LNCAP (cell line): ENCODE data around the gene ZNF835.

ENCODE experiments used
- TF ChIP-seq, protein P1 (sequence below): fragments of 450-650 bp; IDR thresholded peaks from 2 replicates; pipeline ENCODE4 v1.5.1; 2017; ENCODE audit warnings: mild to moderate bottlenecking

Gene ZNF835

DNA sequence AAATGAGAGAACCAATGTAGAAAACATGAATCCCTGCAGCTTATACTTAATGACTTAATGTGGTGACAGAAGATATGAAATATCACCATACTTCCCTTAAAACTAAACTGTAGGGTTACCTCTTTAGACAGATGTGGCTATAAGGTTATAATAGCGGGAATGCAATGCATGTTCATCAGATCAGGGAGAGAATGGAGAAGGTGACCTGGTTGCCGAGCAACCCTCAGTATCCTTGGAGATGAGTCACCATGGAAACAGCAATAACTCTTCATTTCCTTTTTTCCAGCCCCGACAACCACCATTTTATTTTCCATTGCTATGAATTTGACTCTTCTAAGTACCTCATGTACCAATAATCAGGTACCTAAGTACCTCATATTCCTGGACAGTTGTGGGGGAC, 28.0 kb upstream of the ZNF835 start:
- TF ChIP-seq, protein P1, sequence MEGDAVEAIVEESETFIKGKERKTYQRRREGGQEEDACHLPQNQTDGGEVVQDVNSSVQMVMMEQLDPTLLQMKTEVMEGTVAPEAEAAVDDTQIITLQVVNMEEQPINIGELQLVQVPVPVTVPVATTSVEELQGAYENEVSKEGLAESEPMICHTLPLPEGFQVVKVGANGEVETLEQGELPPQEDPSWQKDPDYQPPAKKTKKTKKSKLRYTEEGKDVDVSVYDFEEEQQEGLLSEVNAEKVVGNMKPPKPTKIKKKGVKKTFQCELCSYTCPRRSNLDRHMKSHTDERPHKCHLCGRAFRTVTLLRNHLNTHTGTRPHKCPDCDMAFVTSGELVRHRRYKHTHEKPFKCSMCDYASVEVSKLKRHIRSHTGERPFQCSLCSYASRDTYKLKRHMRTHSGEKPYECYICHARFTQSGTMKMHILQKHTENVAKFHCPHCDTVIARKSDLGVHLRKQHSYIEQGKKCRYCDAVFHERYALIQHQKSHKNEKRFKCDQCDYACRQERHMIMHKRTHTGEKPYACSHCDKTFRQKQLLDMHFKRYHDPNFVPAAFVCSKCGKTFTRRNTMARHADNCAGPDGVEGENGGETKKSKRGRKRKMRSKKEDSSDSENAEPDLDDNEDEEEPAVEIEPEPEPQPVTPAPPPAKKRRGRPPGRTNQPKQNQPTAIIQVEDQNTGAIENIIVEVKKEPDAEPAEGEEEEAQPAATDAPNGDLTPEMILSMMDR: no peak

DNA sequence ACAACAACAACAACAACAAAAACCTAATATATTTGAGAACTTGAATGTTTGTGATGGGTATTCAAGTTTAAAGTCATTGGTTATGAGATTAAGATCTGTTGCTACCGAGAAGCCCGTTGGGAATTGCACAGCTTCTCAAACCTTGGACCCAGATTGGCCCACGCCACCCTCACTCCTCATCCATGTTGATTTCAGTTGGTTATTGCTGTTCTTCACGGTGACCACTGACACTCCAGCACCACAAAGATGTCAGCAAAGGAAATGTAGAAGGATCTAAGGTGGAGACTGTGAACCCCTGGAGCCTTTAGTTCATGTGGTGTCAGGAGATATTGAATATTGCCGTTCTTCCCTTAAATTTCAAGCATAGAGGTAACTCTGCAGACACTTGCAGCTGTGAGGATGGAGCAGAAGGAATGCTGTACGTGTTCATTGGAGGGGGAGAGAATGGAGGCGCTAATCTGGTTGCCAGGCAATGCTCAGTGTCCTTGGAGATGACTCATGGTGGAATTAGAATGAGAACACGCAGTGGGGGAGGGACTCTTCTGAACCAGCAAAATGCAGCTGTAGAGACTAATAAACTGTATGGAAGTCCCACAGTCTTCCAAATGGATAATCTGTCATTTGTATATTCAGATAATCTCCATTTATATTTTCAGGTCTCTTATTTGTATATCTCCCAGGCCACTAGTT, 20.8 kb upstream of the ZNF835 start:
- TF ChIP-seq, protein P1: no peak

DNA sequence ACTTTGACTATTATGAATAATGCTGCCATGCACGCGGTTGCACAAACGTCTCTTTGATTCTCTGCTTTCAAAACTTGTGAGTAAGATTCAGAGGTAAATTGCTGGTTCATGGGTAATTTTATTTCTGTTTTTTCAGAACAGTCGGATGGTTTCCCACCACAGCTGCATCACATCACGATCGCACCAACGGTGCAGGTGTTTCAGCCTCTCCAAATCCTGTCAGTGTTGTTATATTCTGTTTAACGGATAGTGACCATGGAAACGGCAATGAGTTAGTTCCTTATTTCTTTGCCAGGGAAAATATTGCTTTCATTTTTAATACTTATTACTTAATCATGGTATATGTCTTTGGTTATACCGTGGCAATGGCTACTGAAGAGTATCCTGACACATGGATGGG, 19.1 kb upstream of the ZNF835 start:
- TF ChIP-seq, protein P1: no peak

DNA sequence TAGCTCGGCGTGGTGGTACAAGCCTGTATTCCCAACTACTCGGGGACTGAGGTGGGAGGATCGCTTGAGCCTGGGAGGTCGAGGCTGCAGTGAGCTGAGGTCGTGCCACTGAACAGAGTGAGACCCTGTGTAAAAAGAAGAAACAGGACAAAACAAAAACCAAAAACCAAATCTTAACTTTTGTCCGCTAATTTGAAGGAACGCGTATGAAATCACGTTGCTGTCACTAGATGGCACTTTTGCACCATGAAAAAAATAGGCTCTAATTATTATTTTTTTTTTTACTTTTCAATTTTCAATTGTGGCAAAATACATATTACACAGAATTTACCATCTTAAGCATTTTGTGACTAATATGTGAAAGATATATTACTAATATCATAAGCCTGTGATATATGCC, 17.6 kb upstream of the ZNF835 start:
- TF ChIP-seq, protein P1: peak; percentile 45; the same call in 1 of the 2 replicates

DNA sequence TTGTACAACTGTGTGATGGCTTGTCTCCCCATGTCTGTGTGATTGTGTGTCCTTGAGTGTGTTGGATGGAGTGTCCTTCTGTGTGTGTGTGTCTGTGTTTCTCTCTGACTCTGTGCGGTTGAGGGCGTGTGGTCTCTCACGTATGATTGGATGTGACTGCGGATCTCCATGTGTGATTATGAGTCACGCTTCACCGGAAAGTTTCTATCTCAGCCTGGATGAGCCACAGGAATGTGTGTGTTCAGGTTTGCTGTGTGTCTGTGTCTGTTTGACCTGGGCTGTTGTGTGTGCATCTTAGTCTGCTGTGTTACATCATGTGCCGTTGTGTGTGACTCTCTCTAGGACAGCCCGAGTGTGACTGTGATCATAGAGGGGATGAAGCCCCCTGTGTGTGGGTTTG, 15.5 kb upstream of the ZNF835 start:
- TF ChIP-seq, protein P1: no peak

GRCh38 chr19:56683116-56683515, 11.6 kb upstream of the ZNF835 start:
- TF ChIP-seq, protein P1: no peak

- TF ChIP-seq, protein P1: no peak
Observed at GRCh38 chr19:56681702-56682101, 10.1 kb upstream of the ZNF835 start.

DNA sequence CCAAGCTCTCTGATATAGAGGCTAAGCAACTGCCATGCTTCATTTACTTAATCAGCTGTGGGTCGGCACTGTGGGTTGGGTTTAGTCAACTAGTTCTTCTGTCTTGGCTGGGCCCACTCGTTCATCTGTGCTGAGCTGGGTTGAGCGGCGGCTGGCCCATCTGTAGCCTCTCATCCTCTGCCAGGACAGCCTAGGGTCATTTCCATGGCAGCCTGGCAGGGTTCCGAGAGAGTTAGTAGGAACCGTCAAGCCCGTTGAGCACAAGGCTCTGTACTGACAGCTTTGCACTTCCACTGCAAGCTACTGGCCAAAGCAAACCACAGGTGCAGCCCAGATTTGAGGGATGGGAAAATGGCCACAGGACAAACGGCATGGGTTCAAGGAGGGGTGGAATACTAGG, 6.6 kb upstream of the ZNF835 start:
- TF ChIP-seq, protein P1: no peak
